HG03442 (cell line): ENCODE results near the gene SYT2.

Experiments
- ATAC-seq: cut with Tn5 transposase; IDR thresholded peaks from one replicate; pipeline ENCODE4 v1.9.1; 2021; ENCODE audit warnings: mild to moderate bottlenecking, moderate library complexity; ENCODE audit not compliant: unreplicated experiment

The SYT2 gene

GRCh38 chr1:202706851-202707250 lies 3.4 kb downstream of the SYT2 start:
- ATAC-seq: no peak

GRCh38 chr1:202704601-202705000 lies 5.7 kb downstream of the SYT2 start:
- no peak for ATAC-seq

GRCh38 chr1:202703191-202703590 lies 7.1 kb downstream of the SYT2 start:
- ATAC-seq: no peak

- ATAC-seq: no peak
These were observed 8.2 kb downstream of the SYT2 start for GRCh38 chr1:202702088-202702487.

GRCh38 chr1:202701200-202701599 lies 9.1 kb downstream of the SYT2 start:
- ATAC-seq: no peak

GRCh38 chr1:202700061-202700460 lies 10.2 kb downstream of the SYT2 start:
- no peak for ATAC-seq

GRCh38 chr1:202698276-202698675 lies 12.0 kb downstream of the SYT2 start:
- ATAC-seq: no peak

GRCh38 chr1:202697038-202697437 lies 13.2 kb downstream of the SYT2 start:
- ATAC-seq: no peak

GRCh38 chr1:202694314-202694713 lies 15.9 kb downstream of the SYT2 start:
- ATAC-seq: no peak

- ATAC-seq: no peak
These were observed 17.2 kb downstream of the SYT2 start for GRCh38 chr1:202692959-202693555.

- ATAC-seq: no peak
These were observed 18.4 kb downstream of the SYT2 start for GRCh38 chr1:202691816-202692215.

GRCh38 chr1:202689493-202690342 lies 20.5 kb downstream of the SYT2 start:
- no peak for ATAC-seq

- no peak for ATAC-seq
These were observed 21.2 kb downstream of the SYT2 start for GRCh38 chr1:202689082-202689481.

GRCh38 chr1:202688401-202688800 lies 21.9 kb downstream of the SYT2 start:
- ATAC-seq: no peak

- no peak for ATAC-seq
These were observed 22.5 kb downstream of the SYT2 start for GRCh38 chr1:202687798-202688197.

GRCh38 chr1:202687370-202687769 lies 22.9 kb downstream of the SYT2 start:
- ATAC-seq: no peak

GRCh38 chr1:202685641-202686040 lies 24.6 kb downstream of the SYT2 start:
- no peak for ATAC-seq

- no peak for ATAC-seq
These were observed 25.5 kb downstream of the SYT2 start for GRCh38 chr1:202684716-202685115.

GRCh38 chr1:202683029-202683428 lies 27.2 kb downstream of the SYT2 start:
- ATAC-seq: no peak

GRCh38 chr1:202682477-202682876 lies 27.8 kb downstream of the SYT2 start:
- ATAC-seq: no peak

- ATAC-seq: no peak
These were observed 28.4 kb downstream of the SYT2 start for GRCh38 chr1:202681736-202682420.
